ENCODE measurements around the gene PRRX2.

- no peak for TF ChIP-seq CTCF (conservative IDR thresholded peaks at IDR 0.05)
- no peak for TF ChIP-seq ZFX (IDR thresholded peaks at IDR 0.05)
Measured at GRCh38 chr9:129762985-129763926, 97.8 kb downstream of the PRRX2 start.
